Subcutaneous adipose tissue (tissue), 4 donors: ENCODE data around the gene BLTP3A. TPM values are rescaled to one million over a fixed set of nuclear protein-coding genes. Genes with fewer than 3 reads are reported as not detected.

Experiments
- total RNA-seq, 4 donors: library from RNA; depleted of rRNA; stranded (reverse); fragments of >200 nt; gene quantifications; one replicate each; pipeline ENCODE4 v1.1.0, GENCODE V29; 2016
- TF ChIP-seq, protein P1 (sequence below): fragments of 450-650 bp; IDR thresholded peaks from one replicate; pipeline ENCODE4 v1.5.1; 2016; ENCODE audit warnings: low read depth, mild to moderate bottlenecking, control low read depth, antibody characterized with exemption, moderate library complexity

The BLTP3A gene
- total RNA-seq, 4 donors from 2014 or later = 12.1 to 21.7 (median 17.5) TPM

DNA sequence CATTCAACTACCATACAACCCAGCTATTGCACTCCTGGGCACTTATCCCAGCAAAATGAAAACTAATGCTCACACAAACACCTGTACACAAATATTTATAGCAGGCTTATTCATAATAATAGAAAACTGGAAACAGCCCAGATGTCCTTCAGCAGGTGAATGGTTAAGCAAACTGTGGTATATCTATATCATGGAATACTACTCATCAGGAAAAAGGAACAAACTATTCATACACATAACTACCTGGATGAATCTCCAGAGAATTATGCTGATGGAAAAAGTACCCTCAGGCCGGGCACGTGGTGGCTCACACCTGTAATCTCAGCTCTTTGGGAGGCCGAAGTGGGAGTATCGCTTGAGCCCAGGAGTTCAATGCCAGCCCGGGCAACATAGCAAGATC lies 3.8 kb upstream of the BLTP3A start:
- TF ChIP-seq, protein P1, sequence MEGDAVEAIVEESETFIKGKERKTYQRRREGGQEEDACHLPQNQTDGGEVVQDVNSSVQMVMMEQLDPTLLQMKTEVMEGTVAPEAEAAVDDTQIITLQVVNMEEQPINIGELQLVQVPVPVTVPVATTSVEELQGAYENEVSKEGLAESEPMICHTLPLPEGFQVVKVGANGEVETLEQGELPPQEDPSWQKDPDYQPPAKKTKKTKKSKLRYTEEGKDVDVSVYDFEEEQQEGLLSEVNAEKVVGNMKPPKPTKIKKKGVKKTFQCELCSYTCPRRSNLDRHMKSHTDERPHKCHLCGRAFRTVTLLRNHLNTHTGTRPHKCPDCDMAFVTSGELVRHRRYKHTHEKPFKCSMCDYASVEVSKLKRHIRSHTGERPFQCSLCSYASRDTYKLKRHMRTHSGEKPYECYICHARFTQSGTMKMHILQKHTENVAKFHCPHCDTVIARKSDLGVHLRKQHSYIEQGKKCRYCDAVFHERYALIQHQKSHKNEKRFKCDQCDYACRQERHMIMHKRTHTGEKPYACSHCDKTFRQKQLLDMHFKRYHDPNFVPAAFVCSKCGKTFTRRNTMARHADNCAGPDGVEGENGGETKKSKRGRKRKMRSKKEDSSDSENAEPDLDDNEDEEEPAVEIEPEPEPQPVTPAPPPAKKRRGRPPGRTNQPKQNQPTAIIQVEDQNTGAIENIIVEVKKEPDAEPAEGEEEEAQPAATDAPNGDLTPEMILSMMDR = no peak

DNA sequence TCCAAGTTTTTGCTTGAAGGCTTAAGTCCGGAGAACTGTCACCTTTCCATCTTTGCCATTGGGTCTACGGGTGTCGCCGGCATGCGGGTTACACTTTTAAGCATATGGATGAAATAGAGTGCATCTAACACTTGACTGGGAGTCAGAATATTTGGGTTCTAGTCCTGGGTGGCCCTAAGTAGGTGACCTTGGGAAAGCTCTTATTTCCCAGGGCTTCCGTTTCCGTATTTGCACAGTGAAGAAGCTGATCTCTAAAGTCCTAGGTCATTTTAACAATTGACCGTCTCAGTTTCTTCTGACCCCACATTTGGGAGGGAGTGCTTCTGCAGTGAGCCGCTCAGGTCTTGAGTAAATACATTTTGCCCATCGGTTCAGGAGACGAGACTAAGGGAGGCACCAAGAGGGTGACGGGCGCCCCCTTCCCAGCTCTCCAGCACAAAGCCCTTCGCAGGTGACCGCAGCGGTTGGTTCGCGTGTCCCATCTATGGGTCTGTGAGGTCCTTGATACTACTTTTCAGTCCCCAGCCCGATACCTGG lies 651 bp upstream of the BLTP3A start:
- TF ChIP-seq, protein P1 = no peak

DNA sequence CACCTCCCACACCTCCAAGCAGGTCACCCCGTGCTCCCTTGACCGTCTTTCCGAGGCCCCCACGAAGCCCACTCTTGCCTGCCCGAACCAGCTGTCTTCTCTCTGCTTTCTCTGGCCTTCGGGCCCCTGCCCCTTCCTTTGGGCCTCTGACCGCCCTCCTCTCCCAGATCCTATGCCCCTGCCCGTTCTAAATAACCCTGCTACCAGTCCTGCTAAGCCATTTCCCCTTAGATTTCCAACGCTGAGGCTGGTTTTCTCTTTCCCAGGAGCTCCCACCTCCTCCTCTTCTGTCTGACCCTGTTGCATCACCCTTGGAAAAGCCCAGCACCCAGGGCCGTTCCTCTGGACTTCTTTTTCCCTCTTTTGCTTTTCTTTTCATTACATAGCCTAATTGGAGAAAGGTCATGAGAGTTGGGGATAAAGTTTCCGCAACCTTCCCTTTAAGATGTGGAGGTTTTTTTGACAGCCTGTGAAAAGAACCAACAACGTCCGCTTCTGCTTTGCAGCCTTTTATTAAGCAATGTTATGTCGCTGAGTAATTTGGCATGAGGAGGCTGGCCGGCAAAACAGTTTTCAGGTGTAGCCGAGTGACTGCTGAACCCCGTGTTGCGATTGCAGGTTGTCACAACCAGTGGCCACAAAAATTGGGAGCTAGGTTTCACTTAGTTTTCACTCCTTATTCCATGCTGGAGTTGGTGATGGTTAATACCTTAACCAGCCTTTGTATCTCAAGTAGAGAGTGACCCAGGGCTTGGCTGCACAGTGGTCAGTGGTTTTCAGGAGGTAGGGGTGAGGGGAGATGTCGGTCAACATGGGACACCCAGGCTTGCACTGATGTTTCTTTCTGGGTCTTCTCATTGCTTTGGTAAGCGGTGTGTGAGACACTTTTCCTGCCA lies 970 bp downstream of the BLTP3A start:
- TF ChIP-seq, protein P1 = no peak

DNA sequence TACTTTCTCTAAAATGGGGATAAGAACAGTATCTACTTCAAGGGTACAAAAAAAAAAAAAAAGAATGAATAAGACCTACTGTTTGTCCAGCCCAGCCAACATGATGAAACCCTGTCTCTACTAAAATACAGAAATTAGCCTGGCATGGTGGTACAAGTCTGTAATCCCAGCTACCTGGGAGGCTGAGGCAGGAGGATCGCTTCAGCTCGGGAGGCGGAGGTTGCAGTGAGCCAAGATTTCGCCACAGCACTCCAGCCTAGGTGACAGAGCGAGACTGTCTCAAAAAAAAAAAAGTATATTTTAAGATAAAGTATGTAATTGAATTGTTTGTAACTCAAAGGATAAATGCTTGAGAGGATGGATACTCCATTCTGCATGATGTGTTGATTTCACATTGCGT lies 2.0 kb downstream of the BLTP3A start:
- TF ChIP-seq, protein P1 = no peak

DNA sequence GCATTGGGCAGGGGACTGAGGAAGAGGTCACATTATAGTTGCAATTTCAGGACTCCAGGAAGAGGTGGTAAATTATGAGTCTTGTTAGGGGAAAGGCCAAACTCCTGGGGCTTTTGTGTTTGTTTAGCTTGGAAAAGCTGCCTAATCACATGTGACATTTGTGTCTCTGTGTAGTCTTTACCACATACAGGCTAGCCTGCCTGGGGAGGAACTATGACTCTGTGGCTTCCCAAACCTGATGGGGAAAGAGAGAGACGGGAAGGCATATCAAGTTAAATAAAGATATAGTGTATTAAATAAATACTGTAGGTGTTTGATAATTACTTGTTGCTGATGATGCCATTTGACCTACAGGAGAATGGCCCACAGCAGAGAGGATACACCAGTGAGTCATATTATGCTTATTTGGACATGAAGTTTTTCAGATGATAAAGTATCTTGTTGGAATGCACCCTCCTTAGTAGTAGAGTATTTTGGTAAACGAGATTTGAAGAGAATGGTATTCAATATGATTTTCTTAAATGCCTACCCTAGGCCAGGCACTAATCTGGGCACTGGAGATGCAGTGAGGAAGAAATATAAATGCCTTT lies 4.0 kb downstream of the BLTP3A start:
- TF ChIP-seq, protein P1 = no peak

DNA sequence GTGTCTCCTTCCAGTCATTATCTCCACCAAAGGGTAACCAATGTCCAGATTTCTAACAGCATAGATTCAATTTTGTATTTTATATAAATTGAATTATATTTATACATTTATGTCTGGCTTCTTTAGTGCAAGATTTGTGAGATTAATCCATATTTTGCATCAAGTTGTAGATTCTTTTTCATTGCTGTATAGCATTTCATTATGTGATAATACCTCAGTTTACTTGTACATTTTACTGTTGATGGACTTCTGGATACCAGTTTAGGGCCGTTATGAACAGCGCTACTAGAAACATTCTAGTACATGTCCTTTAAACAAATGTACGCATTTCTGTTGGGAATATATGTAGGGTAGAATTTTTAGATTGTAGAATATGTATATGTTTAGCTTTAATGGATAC lies 6.2 kb downstream of the BLTP3A start:
- TF ChIP-seq, protein P1 = no peak

DNA sequence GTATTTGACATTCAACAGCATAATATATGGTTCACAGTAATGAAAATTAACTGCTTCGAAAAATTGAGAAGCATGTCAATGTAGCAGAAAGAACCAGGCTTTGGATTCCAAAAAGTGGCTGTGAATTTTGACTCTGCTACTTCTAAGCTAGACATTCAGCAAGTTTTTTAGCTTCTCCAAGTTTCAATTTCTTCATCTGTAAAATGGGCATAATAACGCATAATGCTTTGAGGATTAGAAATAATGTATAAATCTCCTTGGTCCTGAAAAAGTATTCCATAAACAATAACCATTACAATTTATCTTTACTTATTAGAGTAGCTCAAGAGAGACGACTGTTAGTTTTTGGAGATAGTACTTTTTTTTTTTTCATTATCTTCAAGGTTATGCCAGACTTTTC lies 7.7 kb downstream of the BLTP3A start:
- TF ChIP-seq, protein P1 = no peak
